NCI-H128 (cell line): Measurements from ENCODE around the gene PPHLN1.
"Not testable (repeated sequence)": the region's sequence is repeated elsewhere in the genome, so short reads cannot be mapped to it uniquely, and the experiment has no call there.

ENCODE experiments used
- DNase-seq: peaks from one replicate; lab custom pipeline; 2025; ENCODE audit not compliant: unreplicated experiment; lab: John Stamatoyannopoulos, UW

Gene PPHLN1

GRCh38 chr12:42322567-42322966, 3.4 kb upstream of the PPHLN1 start:
- DNase-seq = no peak

GRCh38 chr12:42323856-42324255, 2.1 kb upstream of the PPHLN1 start:
- DNase-seq = no peak

- DNase-seq = no peak
Measured at GRCh38 chr12:42325326-42325652, 678 bp upstream of the PPHLN1 start.

- DNase-seq = peak; percentile 13
Measured at GRCh38 chr12:42326541-42327226, 717 bp downstream of the PPHLN1 start.

GRCh38 chr12:42327227-42327590, 1.2 kb downstream of the PPHLN1 start:
- no peak for DNase-seq

GRCh38 chr12:42330097-42330496, 4.1 kb downstream of the PPHLN1 start:
- DNase-seq = not testable (repeated sequence)

GRCh38 chr12:42332301-42333285, 6.6 kb downstream of the PPHLN1 start:
- DNase-seq = peak; percentile 38

GRCh38 chr12:42336286-42336685, 10.3 kb downstream of the PPHLN1 start:
- DNase-seq = no peak

- DNase-seq = no peak
Measured at GRCh38 chr12:42338280-42338679, 12.3 kb downstream of the PPHLN1 start.

GRCh38 chr12:42342028-42342427, 16.1 kb downstream of the PPHLN1 start:
- no peak for DNase-seq

- DNase-seq = no peak
Measured at GRCh38 chr12:42343721-42344120, 17.8 kb downstream of the PPHLN1 start.

GRCh38 chr12:42346403-42347002, 20.5 kb downstream of the PPHLN1 start:
- no peak for DNase-seq

- not testable (repeated sequence) for DNase-seq
Measured at GRCh38 chr12:42349119-42350020, 23.4 kb downstream of the PPHLN1 start.

GRCh38 chr12:42350021-42350407, 24.0 kb downstream of the PPHLN1 start:
- not testable (repeated sequence) for DNase-seq

GRCh38 chr12:42356344-42356743, 30.4 kb downstream of the PPHLN1 start:
- no peak for DNase-seq

GRCh38 chr12:42360747-42361403, 34.9 kb downstream of the PPHLN1 start:
- DNase-seq = no peak

GRCh38 chr12:42361909-42362646, 36.1 kb downstream of the PPHLN1 start:
- no peak for DNase-seq

GRCh38 chr12:42362647-42363260, 36.8 kb downstream of the PPHLN1 start:
- DNase-seq = no peak

- DNase-seq = no peak
Measured at GRCh38 chr12:42364692-42365091, 38.7 kb downstream of the PPHLN1 start.
